Renal cortex interstitium (tissue), 11 donors: Measurements from ENCODE around the gene UXS1. TPM values are rescaled to one million over a fixed set of nuclear protein-coding genes. Genes with fewer than 3 reads are reported as not detected.

Experiments
- DNase-seq, 11 donors: peaks; one replicate each; pipeline ENCODE4 v3.0.0-alpha.2; 2013; ENCODE audit warnings: low read depth in 9 of 11, low spot score in 4 of 11; ENCODE audit errors: extremely low read depth in 1 of 11
- polyA plus RNA-seq, 3 donors: library from polyadenylated mRNA; unstranded; fragments of 120-200 nt; gene quantifications; one replicate each; pipeline ENCODE4 v1.2.1, GENCODE V29; 2013; ENCODE audit not compliant: insufficient read length in 3 of 3

The UXS1 gene
- polyA plus RNA-seq, 3 donors, result 71.8 to 83.1 (median 74.8) TPM

DNA sequence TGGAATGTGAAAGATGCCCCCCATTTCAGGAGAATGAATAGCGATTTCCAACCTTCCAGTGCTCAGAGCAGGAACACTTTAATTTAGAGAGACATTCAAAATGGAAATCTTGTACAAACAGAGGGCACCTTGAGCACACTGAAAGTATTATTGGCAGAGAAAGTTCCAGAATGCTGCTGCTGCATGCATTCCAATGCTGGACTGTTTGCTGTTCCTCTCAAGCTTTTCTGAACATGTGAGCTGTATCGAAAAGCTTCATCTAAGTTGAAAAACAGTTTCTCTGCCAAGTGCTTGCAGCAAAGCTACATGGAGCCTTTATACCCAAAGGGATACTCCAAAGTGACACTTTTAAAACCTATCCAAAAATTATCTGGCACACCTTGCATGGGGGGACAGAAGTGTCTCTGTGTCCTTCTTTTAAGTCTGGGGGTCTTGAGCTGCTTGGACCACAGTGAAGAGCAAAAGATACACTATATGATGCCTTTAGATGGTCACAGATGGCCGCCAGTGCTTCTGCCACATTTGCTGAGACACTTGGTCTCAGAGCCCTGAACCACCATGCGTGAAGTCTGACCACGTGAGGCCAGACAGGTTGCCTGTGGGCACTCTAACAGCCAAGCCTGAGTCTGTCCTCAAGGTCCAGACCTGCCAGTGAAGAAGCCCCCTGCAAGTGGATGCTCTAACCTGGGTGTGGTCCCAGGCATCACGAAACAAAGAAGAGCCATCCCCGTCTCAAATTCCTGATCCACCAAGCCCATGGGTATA lies 18.8 kb downstream of the UXS1 start:
- no peak for DNase-seq

DNA sequence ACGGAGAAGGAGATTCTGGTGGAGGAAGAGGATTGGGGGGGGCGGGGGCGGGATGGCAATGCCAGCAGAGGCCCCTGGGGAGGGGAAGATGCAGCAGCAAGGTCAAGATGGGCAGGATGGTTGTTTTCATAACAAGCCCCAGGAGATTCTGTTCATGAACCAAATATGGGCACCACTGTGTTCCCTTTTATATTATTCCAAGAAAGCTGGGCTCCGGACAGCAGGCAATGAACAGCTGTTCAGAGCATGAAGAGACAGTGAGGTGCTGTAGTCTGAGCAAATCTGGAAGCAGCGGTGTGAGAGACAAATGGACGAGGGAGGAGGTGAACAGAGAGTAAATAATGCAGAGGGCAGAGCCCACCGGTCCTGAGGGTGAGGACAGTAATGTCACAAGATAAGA lies 20.0 kb downstream of the UXS1 start:
- no peak for DNase-seq

DNA sequence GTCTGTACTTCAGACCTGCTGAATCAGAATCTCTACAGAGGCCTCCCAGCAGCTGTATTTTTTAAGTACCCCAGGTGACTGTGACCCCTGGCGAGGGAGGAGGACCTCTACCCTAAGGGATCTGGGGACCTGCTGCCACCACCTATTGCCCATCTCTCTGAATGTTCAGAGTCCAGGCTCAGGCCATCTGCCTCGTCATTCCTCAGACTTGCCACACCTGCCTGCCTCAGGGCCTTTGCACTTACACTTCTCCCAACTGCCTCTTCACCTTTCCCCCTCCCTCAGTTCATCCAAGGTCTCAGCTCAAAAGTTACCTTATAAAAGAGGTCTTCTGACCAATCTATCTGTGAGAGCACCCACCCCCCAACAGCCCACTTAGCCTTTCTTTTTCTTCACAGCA lies 21.5 kb downstream of the UXS1 start:
- no peak for DNase-seq

DNA sequence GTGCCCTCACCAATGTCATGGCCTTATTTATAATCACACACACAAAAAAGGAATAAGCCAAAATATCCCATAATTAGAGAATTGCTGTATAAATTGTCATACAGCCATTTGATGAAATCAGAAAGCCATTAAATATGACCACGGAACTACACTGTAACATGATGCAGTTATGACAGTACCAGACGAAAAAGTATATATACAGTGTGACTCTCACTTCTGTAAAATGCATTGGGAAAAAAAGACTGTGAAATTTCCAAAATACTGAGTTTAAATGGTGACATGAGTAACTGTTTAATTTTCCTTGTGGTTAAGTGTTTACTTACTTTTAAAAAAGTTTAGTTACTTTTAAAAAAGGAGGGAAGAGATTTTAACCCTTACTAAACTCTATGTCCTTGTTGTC lies 25.4 kb downstream of the UXS1 start:
- DNase-seq, result no peak

DNA sequence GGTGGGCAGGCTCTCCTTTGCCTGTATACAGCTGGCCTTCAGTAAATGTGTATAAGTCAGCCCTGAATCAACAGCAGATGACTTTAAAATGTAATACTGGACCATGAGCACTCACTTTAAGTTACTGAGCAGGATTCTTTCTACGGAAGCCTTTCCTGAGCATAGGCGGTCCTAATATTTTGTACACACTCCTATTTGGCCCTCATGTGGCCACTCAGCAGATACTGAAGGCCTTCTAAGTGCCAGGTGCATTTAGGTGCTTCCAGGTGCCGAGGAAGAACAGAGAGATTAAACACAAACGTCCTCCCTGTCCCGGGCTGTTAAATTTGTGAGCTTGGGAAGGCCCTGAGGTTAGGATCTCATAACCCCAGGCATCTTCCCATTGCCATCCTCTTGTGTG lies 27.0 kb downstream of the UXS1 start:
- DNase-seq, result no peak

DNA sequence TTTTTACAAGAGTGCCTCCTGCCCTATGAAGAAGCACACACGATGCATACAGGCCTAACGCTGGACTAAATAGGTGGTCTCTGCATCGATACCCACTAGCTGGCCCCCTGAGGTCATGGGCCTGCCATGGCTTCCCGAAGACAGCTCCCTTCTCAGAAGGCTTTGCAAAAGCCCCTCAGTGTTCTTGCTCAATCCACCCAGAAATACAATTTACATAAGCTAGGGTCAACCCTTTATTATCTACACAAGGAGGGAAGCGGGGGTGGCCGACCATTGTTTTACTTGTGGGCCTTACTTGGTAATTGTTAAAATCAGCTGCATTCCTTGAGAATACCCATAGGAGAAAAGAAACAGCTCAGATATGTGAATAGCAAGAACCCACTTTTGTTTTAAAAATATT lies 28.5 kb downstream of the UXS1 start:
- DNase-seq, result no peak

DNA sequence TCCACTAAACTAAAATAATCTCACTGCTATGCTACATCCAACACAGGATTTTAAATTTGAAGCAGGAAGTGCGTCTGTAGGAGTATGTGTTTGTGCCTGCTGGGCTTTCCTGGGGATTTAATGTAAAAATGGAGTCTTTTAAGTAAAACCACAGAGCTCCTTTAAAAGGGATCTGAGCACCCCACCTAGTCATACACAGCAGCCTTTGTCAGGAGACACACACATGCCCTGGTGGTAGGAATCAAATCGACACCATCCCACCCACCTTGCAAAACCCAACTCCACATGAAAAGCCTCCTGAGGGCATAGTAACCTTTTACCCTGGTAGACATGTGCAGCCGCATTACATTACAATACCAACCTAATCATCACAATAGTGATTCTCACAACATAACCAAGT lies 29.1 kb downstream of the UXS1 start:
- DNase-seq, result no peak

DNA sequence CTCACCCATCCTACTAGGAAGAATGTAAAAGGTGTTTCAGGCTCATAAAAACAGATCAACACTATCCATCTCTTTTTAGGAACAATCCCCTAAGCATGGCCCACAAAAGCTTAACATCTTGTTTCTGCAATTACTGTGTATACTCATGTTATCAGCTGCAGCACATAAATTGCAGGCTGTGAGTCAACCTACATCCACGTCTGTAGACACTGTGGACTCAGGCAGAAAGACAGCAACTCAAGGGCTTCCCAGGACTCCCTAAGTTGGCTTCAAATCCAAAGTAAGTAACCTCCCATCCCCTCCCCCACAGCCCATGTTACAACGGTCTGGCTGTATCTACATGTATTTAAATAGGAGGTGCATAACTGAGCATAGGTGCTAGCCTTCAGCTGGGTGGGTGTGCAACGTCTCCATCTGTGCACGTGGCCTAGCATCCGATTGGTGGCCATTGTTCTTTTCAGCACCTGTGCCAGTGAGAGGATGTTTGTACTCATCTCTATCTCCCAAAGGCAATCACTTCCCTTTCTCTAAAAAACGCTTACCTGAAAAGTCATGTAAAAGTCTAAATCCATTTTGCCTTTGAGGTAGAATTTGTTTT lies 30.1 kb downstream of the UXS1 start:
- no peak for DNase-seq

DNA sequence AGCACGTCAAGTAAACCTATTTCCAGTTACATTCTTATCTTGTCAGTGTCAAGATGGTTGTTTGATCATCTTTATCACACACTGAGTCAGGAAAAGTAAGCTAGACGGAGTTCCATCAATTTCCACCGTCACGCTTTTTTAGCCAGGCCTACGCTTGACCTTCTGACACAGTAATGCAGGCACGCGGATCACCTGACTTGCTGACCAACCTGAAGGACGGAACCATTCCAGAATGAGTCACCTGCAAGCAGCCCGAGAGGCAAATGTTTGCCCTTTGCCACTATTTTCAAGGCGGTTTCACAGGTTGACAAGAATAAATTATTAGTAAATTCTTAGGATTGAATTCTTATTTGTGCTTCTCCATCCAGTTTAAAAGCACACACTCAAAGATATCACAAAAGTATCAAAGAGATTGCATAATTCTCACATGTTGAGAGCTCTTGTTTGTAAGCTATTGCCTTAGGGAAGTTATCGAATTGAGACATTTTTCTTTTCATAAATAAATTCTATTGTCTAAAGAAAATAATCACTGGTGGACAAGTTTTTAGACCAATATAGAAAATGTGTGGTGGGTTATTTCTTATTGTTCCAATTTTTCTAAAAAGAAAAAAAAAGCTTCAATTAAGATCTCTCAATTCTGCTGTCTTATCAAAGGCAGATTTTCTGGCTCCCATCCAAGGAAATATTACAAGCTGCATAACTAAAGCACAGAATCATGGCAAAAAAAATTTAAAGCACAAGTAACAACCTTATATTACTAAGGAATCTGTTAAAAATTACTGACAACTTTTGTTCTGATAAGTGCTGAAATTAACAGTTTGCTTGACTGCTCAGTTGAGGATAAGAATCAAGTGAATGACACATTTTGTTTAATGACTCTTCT lies 31.9 kb downstream of the UXS1 start:
- no peak for DNase-seq

DNA sequence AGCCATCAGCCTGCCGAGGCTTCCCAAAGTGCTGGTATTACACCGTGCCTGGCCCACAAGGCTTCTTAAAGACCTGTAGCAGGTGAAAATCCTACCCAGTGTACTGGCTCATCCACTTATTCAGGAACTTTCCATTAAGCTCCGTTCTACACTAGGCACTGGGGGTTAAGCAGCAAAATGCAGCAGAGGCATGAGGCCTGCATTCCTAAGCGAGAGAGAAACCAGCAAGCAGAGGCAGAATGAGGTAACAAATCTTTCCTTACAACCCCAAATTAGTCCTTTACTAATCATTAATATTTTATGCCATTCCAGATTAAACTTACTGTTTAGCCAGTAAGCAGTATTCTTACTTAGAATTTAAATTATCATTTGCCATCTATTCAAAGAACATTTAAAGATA lies 32.8 kb downstream of the UXS1 start:
- no peak for DNase-seq

DNA sequence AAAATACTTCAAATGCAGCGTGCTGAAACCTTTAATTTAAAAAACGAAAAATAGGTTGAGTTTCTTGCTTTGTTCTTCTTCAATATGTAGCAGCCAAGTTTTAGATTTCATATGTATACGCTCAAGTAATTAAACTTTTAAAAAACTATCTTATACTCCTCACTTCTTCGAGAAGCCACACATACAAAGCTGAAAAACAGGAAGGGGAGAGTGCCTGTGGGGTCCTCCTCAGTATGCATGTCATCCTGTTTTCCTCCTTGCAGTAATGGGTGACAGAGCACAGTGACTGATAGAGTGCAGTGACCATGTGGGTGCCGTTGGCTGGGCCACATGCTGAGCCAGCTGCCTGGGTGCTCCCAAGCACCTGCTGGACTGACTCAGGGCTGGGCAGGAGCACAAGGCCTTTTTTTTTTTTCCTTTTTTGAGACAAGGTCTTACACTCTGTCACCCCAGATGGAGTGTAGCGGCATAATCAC lies 33.3 kb downstream of the UXS1 start:
- DNase-seq, result no peak

DNA sequence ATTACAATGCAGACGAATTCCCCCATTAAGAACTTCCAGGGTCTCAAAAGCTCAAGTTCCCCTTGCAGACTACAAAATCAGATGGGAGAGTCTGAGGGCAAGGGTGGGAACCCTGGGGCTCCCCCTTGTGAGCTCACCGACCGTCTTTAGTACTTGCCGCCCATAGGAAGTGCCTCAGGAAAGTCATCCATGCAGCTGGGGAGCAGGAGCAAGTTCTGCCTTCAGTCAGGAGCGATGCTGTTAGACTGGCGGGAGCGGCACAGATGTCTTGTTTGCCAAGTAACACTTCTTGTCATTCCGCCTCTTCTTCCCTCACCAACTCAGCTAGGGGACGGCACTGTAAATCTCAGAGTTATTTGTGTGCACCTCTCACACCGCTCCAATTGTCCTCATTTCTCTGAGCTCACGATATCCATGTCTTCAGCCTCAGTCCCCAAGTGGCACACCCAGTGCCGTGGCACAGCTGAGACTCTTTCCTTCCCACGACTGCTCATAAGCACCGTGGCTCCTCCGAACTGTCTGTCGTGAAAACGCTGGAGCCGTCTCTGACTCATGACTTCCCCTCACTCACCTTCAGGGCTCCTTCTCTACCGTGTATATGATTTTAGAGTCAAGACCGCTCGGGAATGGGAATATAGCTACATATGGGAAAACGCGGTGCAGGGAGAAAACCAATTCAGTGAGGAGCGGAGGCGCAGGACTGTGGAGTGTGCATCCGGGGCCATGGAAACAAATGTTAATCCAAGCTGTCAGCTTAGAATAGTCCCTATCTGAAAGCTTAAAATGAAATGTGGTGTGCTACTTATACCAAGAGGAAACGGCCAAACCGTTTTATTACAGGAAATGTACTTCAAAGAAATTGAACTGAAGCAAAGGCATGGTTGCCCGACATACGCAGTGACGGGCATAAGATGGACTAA lies 34.0 kb downstream of the UXS1 start:
- no peak for DNase-seq

DNA sequence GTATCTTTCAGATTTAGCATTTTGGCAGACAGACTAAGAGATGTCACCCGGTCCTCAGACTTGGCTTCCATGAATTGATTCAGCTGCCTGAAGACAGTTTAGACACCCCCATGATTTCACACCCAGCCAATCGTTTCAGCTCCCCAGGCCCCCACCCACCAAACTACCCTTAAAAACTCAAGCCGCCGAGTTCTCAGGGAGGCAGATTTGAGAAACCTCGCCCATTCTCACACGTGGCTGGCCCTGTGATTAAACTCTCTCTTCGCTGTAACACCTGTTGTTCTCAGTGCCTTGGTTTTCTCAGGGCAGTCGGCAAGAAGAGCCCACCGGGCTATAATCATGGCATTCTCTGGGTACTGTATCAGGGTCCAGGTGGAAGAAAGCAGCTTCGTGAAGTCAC lies 35.2 kb downstream of the UXS1 start:
- DNase-seq, result no peak

DNA sequence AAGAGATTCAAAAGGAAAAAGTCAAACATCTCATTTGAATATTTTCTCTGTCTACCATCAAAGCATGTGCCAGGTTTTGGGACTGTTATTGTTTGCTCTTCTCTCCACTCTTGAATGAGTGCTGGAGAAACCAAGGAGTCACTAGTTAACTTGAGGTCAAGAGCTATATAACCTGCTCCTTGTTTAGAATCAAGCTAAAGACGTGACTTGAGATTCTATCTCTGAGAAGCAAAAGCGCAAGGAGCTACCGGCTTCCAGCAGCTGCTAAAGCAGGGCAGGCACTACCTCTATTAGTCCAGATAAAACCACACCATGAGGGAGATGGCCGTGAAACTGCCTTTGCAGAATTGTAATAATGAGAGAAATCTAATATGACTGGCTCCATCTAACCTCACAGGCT lies 36.0 kb downstream of the UXS1 start:
- DNase-seq, result no peak

DNA sequence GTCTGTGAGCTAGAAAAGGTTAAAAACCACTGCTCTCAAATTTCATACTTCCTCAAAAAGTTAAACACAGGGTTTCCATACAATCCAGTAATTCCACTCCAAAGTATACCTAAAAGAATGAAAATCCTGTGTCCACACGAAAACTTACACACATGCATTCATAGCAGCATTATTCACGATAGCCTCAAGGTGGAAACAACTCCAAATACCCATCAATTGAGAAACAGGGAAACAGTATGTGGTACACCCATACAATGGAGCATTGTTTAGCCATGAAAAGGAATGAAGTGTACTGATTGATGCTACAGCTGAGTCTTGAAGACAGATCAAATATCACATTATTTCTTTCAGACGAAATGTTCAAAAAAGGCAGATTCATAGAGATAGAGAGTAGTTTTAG lies 36.7 kb downstream of the UXS1 start:
- DNase-seq, result no peak

DNA sequence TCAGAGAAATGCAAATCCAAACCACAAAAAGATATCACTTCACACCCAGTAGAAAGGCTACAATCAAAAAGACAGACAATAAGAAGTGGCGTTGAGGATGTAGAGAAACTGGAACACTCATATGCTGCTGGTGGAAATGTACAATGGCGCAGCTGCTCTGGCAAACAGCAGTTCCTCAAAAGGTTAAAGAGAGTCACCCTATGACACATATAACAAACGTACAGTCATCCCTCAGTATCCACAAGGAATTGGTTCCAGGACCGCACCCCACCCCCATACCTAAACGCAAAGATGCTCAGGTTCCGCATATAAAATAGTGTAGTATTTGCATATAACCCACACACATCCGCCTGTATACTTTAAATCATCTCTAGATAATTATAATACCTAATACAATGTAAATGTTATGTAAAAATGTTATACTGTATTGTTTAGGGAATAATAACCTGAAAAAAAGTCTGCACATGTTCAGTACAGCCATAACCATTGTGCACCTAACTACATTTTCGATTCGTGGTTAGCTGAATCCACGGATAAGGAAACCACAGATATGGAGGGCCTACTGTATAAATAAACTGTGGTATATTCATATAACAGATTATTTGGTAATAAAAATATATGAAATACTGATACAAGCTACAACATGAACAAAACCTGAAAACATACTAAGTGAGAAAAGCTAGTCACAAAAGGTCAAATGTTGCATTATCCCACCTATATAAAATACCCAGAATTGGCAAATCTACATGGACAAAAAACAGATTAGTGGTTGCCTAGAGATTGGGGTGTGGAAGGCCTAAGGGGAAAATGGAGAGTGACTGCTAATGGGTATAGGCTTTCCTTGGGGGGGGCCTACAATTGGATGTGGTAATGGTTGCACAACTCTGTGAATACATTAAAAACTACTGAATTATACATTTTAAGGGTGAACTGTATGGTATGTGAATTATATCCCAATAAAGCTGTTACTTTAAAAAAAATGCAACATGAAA lies 37.5 kb downstream of the UXS1 start:
- DNase-seq, result no peak

DNA sequence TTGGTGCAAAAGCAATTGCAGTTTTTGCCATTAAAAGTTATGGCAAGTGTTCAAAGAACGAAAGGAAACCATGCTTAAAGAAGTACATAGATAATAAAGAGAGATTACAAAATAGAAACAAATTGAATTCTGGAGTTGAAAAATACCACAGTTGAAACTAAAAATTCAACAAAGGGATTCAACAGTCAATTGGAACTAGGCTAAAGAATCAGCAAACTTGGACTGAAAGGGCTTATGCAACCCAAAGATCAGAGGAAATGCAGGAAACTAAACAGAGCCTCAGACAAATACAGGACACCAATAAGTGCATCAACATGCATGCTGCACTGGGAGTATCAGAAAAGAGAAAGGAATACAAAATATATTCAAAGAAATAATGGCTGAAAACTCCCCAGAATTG lies 40.3 kb downstream of the UXS1 start:
- no peak for DNase-seq

DNA sequence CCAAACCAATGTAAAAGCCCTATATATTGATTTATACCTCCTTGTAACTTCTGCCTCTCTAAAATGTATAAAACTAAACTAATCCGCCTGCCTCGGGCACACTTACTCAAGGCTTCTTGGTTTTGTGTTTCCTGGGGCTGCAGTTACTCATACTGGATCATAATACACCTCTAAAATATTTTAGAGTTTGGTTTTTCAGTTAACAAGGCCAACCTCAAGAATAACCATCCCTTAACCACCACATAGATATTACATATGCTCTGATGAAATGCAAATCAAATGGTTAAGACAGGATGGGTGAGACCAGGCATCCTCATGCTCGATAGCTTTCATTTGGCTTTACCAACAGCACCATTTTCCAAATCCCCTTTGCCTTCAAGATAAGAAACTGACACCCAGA lies 46.4 kb downstream of the UXS1 start:
- no peak for DNase-seq
